ENCODE measurements around the gene FZD2. TPM values are rescaled to one million over a fixed set of nuclear protein-coding genes. Genes with fewer than 3 reads are reported as not detected.

The FZD2 gene
- total and polyA plus RNA-seq, 9 of the 15 experiments (the other 6 are each of a cell fraction or from before 2014, with no cell fraction given): 0.03 to 4.5 (median 1.1) TPM; not detected in 1

GRCh38 chr17:44546671-44547606 is 10.3 kb upstream of the FZD2 start (continued):
- TF ChIP-seq ZNF592 (IDR thresholded peaks at IDR 0.05) (peak; percentile 63; the same call in 1 of the 2 replicates), CEBPG (CRISPR knock-in tag; IDR thresholded peaks at IDR 0.05) (no peak), CEBPG (tag; conservative IDR thresholded peaks at IDR 0.05 in 1 of 2, IDR thresholded peaks at IDR 0.05 in 1 of 2) (no peak), MECOM (CRISPR knock-in tag; IDR thresholded peaks at IDR 0.05) (no peak), NR2F6 (CRISPR knock-in tag; IDR thresholded peaks at IDR 0.05) (no peak), ZNF696 (CRISPR knock-in tag; conservative IDR thresholded peaks at IDR 0.05) (no peak), GATAD2B (IDR thresholded peaks at IDR 0.05; ENCODE audit: borderline replicate concordance) (no peak), ZNF165 (CRISPR knock-in tag; IDR thresholded peaks at IDR 0.05; ENCODE audit: borderline replicate concordance) (no peak), CUX1 (CRISPR knock-in tag; IDR thresholded peaks at IDR 0.05) (no peak), TFAM (CRISPR knock-in tag; conservative IDR thresholded peaks at IDR 0.05) (no peak), ZNF175 (CRISPR knock-in tag; IDR thresholded peaks at IDR 0.05; ENCODE audit: low read depth) (peak; percentile 46; the same call in 1 of the 2 replicates), MXI1 (IDR thresholded peaks at IDR 0.05; ENCODE audit: low read depth, low read length) (no peak), TEAD4 (IDR thresholded peaks at IDR 0.05; ENCODE audit: low read length) (no peak), TEAD4 (CRISPR knock-in tag; IDR thresholded peaks at IDR 0.05; ENCODE audit: borderline replicate concordance) (no peak), MAFK (IDR thresholded peaks at IDR 0.05; ENCODE audit: low read length) (peak; percentile 66), E2F1 (CRISPR knock-in tag; IDR thresholded peaks at IDR 0.05) (no peak), ZNF644 (tag; IDR thresholded peaks at IDR 0.05; ENCODE audit: low read depth) (peak; percentile 28; the same call in 1 of the 2 replicates)

Data from K562 (cell line).